Cardiac fibroblast (primary cell): ENCODE results near the gene ROBO1.
"Not testable (repeated sequence)": the region's sequence is repeated elsewhere in the genome, so short reads cannot be mapped to it uniquely, and the experiment has no call there.

Experiments used
- DNase-seq, 2 donors: peaks; one replicate each; pipeline versions ENCODE4 v3.0.0 to v3.0.0-alpha.2; 2010; ENCODE audit warnings: low read depth in 2 of 2
- H3K4me3 ChIP-seq, 2 donors: replicated peaks in 1 of 2; 1 replicate in 1 of 2; 2 replicates in 1 of 2; pipeline ENCODE4 v1.5.1; 2011; ENCODE audit warnings: low read depth in 2 of 2, low read length in 2 of 2, mild to moderate bottlenecking in 2 of 2, moderate library complexity in 1 of 2
- CTCF ChIP-seq: IDR thresholded peaks from one replicate; pipeline ENCODE4 v1.5.1; 2011; ENCODE audit warnings: low read depth, mild to moderate bottlenecking, low read length, inconsistent platforms

Gene ROBO1

DNA sequence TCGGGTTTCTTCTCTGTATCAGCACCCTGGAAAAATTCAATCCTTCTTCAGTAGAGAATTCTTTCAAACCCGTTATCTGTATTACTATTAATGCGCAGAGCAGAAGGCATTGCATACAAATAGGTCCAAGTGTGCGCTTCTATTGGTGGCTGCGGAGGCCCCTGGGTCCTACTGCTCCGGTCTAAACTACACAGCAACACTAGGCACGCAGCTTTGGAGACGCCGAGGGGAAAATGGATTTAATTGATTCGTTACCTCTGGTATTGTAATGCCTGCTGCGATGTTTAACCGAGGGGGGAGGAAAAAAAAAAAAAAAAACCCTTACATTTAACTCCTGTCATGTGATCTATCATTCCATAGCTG is at the start of gene ROBO1:
Gene ROBO1, minus strand, starts transcription at position 94 of the 363 bp plus-strand sequence.
- TF ChIP-seq CTCF: no peak
- no peak for DNase-seq
- peak within 1 kb of the TSS; percentile 9 to 13 for H3K4me3 ChIP-seq

GRCh38 chr3:79817224-79817623 is 49.4 kb upstream of the ROBO1 start:
- no peak for TF ChIP-seq CTCF
- H3K4me3 ChIP-seq: no peak overlapping the region
- DNase-seq: no peak

DNA sequence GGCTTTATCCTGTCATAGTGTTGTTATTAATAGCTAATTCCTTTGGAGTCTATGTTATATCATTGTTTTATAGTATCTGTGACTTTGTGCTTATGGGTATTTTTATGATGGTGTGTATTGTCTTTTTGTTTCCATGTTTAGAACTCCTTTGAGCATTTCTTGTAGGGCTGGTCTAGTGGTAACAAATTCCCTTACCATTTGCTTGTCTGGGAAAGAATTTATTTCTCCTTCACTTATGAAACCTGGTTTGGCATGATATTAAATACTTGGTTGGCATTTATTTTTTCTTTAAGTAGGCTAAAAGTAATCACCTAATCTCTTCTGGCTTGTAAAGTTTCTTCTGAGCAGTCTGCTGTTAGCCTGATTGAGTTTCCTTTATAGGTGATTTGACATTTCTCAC is 47.7 kb upstream of the ROBO1 start:
- no peak for TF ChIP-seq CTCF

GRCh38 chr3:79810581-79810980 is 42.8 kb upstream of the ROBO1 start:
- no peak for TF ChIP-seq CTCF
- H3K4me3 ChIP-seq: no peak overlapping the region
- peak in 1 of 2 donors; percentile 2 for DNase-seq

More for the DNA sequence above, 47.7 kb upstream of the ROBO1 start:
- DNase-seq: no peak
- no peak overlapping the region for H3K4me3 ChIP-seq

DNA sequence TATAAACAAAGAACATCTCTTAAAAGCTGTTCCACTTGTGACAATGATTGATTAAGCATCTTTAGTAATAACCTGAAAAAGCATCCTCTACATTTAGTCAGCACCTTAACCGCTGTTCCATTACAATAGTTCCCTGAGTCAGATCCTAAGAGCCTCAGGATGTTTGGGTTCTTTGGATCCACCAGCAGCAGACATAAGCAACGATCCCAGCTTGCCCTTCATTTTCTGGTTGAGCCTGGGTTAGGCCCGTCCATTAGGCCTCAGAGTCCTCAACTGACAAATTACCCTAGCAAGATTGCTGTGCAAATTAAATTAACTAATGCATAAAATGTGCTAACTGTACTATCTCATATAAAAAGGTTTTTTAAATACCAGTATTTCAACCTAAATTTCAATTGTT is 42.3 kb upstream of the ROBO1 start:
- no peak for DNase-seq
- H3K4me3 ChIP-seq: no peak overlapping the region
- no peak for TF ChIP-seq CTCF

GRCh38 chr3:79809106-79809505 is 41.3 kb upstream of the ROBO1 start:
- no peak for TF ChIP-seq CTCF
- DNase-seq: peak in 1 of 2 donors; percentile 2
- no peak overlapping the region for H3K4me3 ChIP-seq

DNA sequence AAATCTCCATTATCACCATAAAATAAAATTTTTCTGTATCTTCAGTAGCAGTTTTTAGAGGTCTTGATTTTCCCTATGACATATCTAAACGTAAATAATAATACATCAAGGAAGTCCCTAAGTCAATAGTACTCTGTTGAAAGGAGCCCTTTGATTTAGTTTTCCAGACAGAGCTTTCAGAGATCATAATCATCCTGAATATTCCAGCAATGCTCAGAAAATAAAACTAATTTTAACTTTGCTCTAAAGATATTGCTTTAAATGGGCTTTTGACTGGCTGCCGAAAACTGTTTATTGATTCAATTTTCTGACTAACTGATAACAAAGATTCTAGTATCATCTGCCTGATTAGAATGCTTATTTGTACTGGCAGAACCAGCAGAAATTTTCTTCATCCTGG is 40.7 kb upstream of the ROBO1 start:
- DNase-seq: no peak
- no peak for TF ChIP-seq CTCF
- no peak overlapping the region for H3K4me3 ChIP-seq

DNA sequence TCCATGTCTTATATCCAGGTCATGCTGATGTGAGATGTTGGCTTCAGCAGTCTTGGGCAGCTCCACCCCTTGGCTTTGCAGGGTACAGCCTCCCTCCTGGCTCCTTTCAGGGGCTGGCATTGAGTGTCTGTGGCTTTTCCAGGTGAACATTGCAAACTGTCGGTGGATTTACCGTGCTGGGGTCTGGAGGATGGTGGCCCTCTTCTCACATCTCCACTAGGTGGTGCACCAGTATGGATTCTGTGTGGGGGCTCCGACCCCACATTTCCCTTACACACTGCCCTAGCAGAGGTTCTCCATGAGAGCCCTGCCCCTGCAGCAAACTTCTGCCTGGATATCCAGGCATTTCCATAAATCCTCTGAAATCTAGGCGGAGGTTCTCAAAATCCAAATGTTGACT is 22.4 kb upstream of the ROBO1 start:
- H3K4me3 ChIP-seq, DNase-seq: not testable (repeated sequence)
